Activated naive CD4-positive, alpha-beta T cell treated with anti-CD3 and anti-CD28 coated beads, Interleukin-2, amount 50 U/mL, for 16 hours (primary cell): ENCODE data around the gene KL.

Experiments used
- DNase-seq: peaks from one replicate; pipeline ENCODE4 v3.0.0-alpha.2; 2020

The KL gene

DNA sequence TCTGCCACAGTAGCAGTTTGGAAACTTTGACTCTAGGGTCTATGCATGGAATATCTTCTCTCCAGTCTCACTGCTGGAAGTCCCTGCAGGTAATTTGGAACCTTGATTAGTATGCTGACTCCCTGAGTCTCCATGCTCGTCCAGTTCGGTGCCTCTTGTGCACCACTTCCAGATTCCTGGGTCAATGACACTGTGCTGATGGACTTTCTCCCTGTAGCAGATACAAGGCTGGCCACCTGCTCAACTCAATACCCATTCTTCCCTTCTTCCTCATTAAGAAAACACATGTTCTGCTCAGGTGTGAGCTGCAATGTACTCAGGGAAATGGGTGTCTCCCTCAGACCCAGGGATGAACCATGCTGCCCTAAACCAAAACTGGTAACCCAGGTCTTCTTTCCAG lies 99.1 kb downstream of the KL start:
- DNase-seq: no peak
